ENCODE results near the gene MACC1.
"Not testable (repeated sequence)": the region's sequence is repeated elsewhere in the genome, so short reads cannot be mapped to it uniquely, and the experiment has no call there.

The MACC1 gene

GRCh38 chr7:20208651-20209307 lies 8.4 kb downstream of the MACC1 start:
- DNase-seq (ENCODE audit: low read depth in 1 of 2, low spot score in 1 of 2) = no peak

GRCh38 chr7:20207811-20208210 lies 9.4 kb downstream of the MACC1 start:
- DNase-seq (ENCODE audit: low read depth in 1 of 2, low spot score in 1 of 2) = not testable (repeated sequence)

GRCh38 chr7:20206104-20206896 lies 10.9 kb downstream of the MACC1 start:
- DNase-seq (ENCODE audit: low read depth in 1 of 2, low spot score in 1 of 2) = no peak

GRCh38 chr7:20203316-20203715 lies 13.9 kb downstream of the MACC1 start:
- no peak for DNase-seq (ENCODE audit: low read depth in 1 of 2, low spot score in 1 of 2)

GRCh38 chr7:20201380-20201779 lies 15.8 kb downstream of the MACC1 start:
- no peak for DNase-seq (ENCODE audit: low read depth in 1 of 2, low spot score in 1 of 2)

- no peak for DNase-seq (ENCODE audit: low read depth in 1 of 2, low spot score in 1 of 2)
Observed at GRCh38 chr7:20200971-20201370, 16.2 kb downstream of the MACC1 start.

- DNase-seq (ENCODE audit: low read depth in 1 of 2, low spot score in 1 of 2) = no peak
Observed at GRCh38 chr7:20200361-20200760, 16.8 kb downstream of the MACC1 start.

GRCh38 chr7:20199015-20199737 lies 18.0 kb downstream of the MACC1 start:
- DNase-seq (ENCODE audit: low read depth in 1 of 2, low spot score in 1 of 2) = no peak

- no peak for DNase-seq (ENCODE audit: low read depth in 1 of 2, low spot score in 1 of 2)
Observed at GRCh38 chr7:20198260-20198659, 18.9 kb downstream of the MACC1 start.

- DNase-seq (ENCODE audit: low read depth in 1 of 2, low spot score in 1 of 2) = no peak
Observed at GRCh38 chr7:20197837-20198236, 19.3 kb downstream of the MACC1 start.

- no peak for DNase-seq (ENCODE audit: low read depth in 1 of 2, low spot score in 1 of 2)
Observed at GRCh38 chr7:20197125-20197748, 19.9 kb downstream of the MACC1 start.

- no peak for DNase-seq (ENCODE audit: low read depth in 1 of 2, low spot score in 1 of 2)
Observed at GRCh38 chr7:20194343-20194995, 22.7 kb downstream of the MACC1 start.

- no peak for DNase-seq (ENCODE audit: low read depth in 1 of 2, low spot score in 1 of 2)
Observed at GRCh38 chr7:20193873-20194272, 23.3 kb downstream of the MACC1 start.

GRCh38 chr7:20193242-20193777 lies 23.9 kb downstream of the MACC1 start:
- no peak for DNase-seq (ENCODE audit: low read depth in 1 of 2, low spot score in 1 of 2)

- no peak for DNase-seq (ENCODE audit: low read depth in 1 of 2, low spot score in 1 of 2)
Observed at GRCh38 chr7:20191391-20191869, 25.8 kb downstream of the MACC1 start.

GRCh38 chr7:20190560-20191390 lies 26.4 kb downstream of the MACC1 start:
- no peak for DNase-seq (ENCODE audit: low read depth in 1 of 2, low spot score in 1 of 2)

- no peak for DNase-seq (ENCODE audit: low read depth in 1 of 2, low spot score in 1 of 2)
Observed at GRCh38 chr7:20189852-20190251, 27.3 kb downstream of the MACC1 start.

GRCh38 chr7:20188567-20188966 lies 28.6 kb downstream of the MACC1 start:
- no peak for DNase-seq (ENCODE audit: low read depth in 1 of 2, low spot score in 1 of 2)

- not testable (repeated sequence) for DNase-seq (ENCODE audit: low read depth in 1 of 2, low spot score in 1 of 2)
Observed at GRCh38 chr7:20187850-20188249, 29.3 kb downstream of the MACC1 start.

GRCh38 chr7:20185988-20186387 lies 31.2 kb downstream of the MACC1 start:
- DNase-seq (ENCODE audit: low read depth in 1 of 2, low spot score in 1 of 2) = no peak

Measured in activated T-helper 1 cell treated with anti-CD3 and anti-CD28 coated beads, Interleukin-2, amount 50 U/mL, for 16 hours (primary cell).